MCF 10A (cell line): ENCODE results near the gene CHIT1. TPM values are rescaled to one million over a fixed set of nuclear protein-coding genes. Genes with fewer than 3 reads are reported as not detected.
"Not testable (repeated sequence)": the region's sequence is repeated elsewhere in the genome, so short reads cannot be mapped to it uniquely, and the experiment has no call there.

Experiments used
- BruUV-seq: library from RNA; stranded (reverse); fragments of 400-500 nt; replicated peaks from 2 replicates; lab custom pipeline; 2021; lab: Mats Ljungman, UMichigan
- CTCF ChIA-PET: fragments of 300-600 bp; sonication (Branson Sonifier 250); formaldehyde crosslinking; extraction: SDS; loops from one replicate; lab custom pipeline; 2021; ENCODE audit warnings: antibody characterized with exemption, inconsistent platforms; lab: Yijun Ruan, JAX
- POLR2A ChIA-PET: fragments of 300-600, 350-650 bp; sonication (Branson Sonifier 250); formaldehyde crosslinking; extraction: SDS; loops from one replicate; lab custom pipeline; 2020; ENCODE audit warnings: antibody characterized with exemption, inconsistent platforms; lab: Yijun Ruan, JAX
- DNase-seq: peaks from one replicate; pipeline ENCODE4 v3.0.0-alpha.2; 2018; ENCODE audit not compliant: unreplicated experiment
- H3K27ac Mint-ChIP-seq: one replicate; pipeline ENCODE4 v1.8.0; 2022; ENCODE audit warnings: mild to moderate bottlenecking, low read depth, mixed read lengths; ENCODE audit not compliant: unreplicated experiment
- H3K27me3 Mint-ChIP-seq: one replicate; pipeline ENCODE4 v1.8.0; 2022; ENCODE audit warnings: mixed read lengths; ENCODE audit not compliant: insufficient read depth, unreplicated experiment
- H3K36me3 Mint-ChIP-seq: one replicate; pipeline ENCODE4 v1.8.0; 2022; ENCODE audit warnings: mild to moderate bottlenecking, moderate library complexity, mixed read lengths; ENCODE audit not compliant: insufficient read depth, unreplicated experiment
- H3K4me1 Mint-ChIP-seq: one replicate; pipeline ENCODE4 v1.8.0; 2022; ENCODE audit warnings: mixed read lengths; ENCODE audit not compliant: insufficient read depth, unreplicated experiment
- H3K4me3 Mint-ChIP-seq: one replicate; pipeline ENCODE4 v1.8.0; 2022; ENCODE audit warnings: mild to moderate bottlenecking, moderate library complexity, mixed read lengths; ENCODE audit not compliant: unreplicated experiment
- H3K9me3 Mint-ChIP-seq: one replicate; pipeline ENCODE4 v1.8.0; 2022; ENCODE audit warnings: mixed read lengths; ENCODE audit not compliant: unreplicated experiment
- intact Hi-C: fragments of 100-400 bp; cut with micrococcal nuclease; formaldehyde crosslinking; loops from 2 replicates; pipeline ENCODE4 v1.14.1; 2022
- total RNA-seq: library from RNA; stranded (reverse); gene quantifications from 2 replicates; pipeline ENCODE4 v1.2.3, GENCODE V29; 2022
- TF ChIP-seq, protein P1 (sequence below): fragments of 200-600 bp; IDR thresholded peaks from one replicate; pipeline ENCODE4 v1.8.0; 2022; ENCODE audit warnings: antibody characterized with exemption, mild to moderate bottlenecking; ENCODE audit not compliant: unreplicated experiment

The CHIT1 gene
- total RNA-seq, 1 experiment from 2014 or later = not detected

DNA sequence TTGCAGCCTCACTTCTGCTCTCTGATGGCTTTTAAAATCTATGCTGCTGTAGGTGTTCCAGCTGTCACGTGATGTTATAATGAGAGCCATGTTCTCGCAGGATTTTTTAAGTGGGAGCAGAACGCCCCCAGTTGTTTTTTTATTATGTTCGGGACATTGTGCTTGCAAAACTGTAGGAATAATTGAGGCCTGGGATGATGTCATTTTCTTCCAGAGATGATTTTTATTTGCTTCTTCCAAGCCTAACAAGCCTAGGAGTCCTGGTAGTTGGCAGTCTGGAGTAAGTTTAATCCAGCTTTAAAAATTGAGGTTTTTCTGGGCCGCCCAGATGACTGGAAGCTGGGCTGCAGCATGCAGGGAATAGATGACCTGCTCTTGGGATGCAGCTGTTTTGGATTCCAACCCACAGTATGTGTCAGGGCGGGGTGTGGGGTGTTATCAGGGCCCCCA is 34.6 kb upstream of the CHIT1 start:
- intact Hi-C loops = no loop called here
- TF ChIP-seq, protein P1, sequence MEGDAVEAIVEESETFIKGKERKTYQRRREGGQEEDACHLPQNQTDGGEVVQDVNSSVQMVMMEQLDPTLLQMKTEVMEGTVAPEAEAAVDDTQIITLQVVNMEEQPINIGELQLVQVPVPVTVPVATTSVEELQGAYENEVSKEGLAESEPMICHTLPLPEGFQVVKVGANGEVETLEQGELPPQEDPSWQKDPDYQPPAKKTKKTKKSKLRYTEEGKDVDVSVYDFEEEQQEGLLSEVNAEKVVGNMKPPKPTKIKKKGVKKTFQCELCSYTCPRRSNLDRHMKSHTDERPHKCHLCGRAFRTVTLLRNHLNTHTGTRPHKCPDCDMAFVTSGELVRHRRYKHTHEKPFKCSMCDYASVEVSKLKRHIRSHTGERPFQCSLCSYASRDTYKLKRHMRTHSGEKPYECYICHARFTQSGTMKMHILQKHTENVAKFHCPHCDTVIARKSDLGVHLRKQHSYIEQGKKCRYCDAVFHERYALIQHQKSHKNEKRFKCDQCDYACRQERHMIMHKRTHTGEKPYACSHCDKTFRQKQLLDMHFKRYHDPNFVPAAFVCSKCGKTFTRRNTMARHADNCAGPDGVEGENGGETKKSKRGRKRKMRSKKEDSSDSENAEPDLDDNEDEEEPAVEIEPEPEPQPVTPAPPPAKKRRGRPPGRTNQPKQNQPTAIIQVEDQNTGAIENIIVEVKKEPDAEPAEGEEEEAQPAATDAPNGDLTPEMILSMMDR = no peak
- ChIA-PET POLR2A (interaction anchor here (0.7 to 1.1 kb wide), 2 partner anchors 9 to 239 kb away, joined by 3 read pairs; no protein-coding TSS in a partner anchor), CTCF (interaction anchor here (1.2 to 27.4 kb wide), 11 partner anchors 9 to 240 kb away, joined by 3 to 980 read pairs (median 6); no protein-coding TSS in a partner anchor)
- Mint-ChIP-seq H3K9me3 (no peaks in the 10 kb centered on the region), H3K36me3 (no peaks in the 10 kb centered on the region), H3K4me1 (peaks cover 12% of the 10 kb centered on the region), H3K4me3 (no peak overlapping the region), H3K27ac (no peak overlapping the region), H3K27me3 (peaks cover 47% of the 10 kb centered on the region)
- BruUV-seq = no TSS peak
- DNase-seq = no peak

DNA sequence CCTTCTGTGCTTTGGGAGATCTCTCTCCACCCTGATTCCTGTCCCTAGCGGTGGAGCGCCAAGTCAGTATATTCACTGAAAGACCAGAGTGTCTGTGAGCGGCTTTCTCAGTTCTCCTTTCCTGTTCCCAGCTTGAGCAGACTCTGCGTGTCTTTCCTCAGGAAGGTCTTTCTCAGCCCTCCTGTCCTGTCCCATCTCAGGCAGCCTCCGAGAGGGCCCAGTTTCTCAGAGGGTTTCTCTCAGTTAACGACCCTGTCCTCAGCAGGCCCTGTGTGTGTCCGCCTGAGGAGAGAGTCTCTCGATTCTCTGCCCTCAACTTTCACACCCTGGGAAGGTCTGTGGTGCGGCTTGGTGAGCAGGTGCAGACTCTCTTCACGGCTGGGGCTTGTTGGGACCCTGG is 34.0 kb upstream of the CHIT1 start:
- Mint-ChIP-seq H3K9me3 (no peaks in the 10 kb centered on the region), H3K27ac (no peak overlapping the region), H3K27me3 (peaks cover 52% of the 10 kb centered on the region), H3K4me3 (no peak overlapping the region), H3K36me3 (no peaks in the 10 kb centered on the region), H3K4me1 (peaks cover 12% of the 10 kb centered on the region)
- BruUV-seq = no TSS peak
- ChIA-PET POLR2A (interaction anchor here (1.2 kb wide), 1 partner anchor 198 kb away, joined by 3 read pairs; no protein-coding TSS in a partner anchor), CTCF (interaction anchor here (0.8 to 27.4 kb wide), 10 partner anchors 8 to 225 kb away, joined by 3 to 980 read pairs (median 5); no protein-coding TSS in a partner anchor)
- DNase-seq = no peak
- intact Hi-C loops = no loop called here
- TF ChIP-seq, protein P1 = no peak

DNA sequence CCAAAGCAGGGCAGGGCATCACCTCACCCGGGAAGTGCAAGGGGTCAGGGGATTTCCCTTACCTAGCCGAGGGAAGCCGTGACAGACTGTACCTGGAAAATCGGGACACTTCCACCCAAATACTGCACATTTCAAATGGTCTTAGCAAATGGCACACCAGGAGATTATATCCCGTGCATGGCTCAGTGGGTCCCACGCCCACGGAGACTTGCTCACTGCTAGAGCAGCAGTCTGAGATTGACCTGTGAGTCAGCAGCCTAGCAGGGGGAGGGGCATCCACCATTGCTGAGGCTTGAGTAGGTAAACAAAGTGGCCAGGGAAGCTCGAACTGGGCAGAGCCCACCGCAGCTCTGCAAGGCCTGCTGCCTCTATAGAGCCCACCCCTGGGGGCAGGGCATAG is 27.2 kb upstream of the CHIT1 start:
- POLR2A ChIA-PET, BruUV-seq, H3K4me3 Mint-ChIP-seq, DNase-seq, intact Hi-C loops, H3K27ac Mint-ChIP-seq, H3K36me3 Mint-ChIP-seq, H3K4me1 Mint-ChIP-seq: not testable (repeated sequence)
- Mint-ChIP-seq H3K27me3 (peaks cover 78% of the 10 kb centered on the region), H3K9me3 (peaks cover 14% of the 10 kb centered on the region)
- CTCF ChIA-PET = interaction anchor here (0.6 to 3.8 kb wide), 2 partner anchors 12 to 231 kb away, joined by 6 to 68 read pairs; no protein-coding TSS in a partner anchor

DNA sequence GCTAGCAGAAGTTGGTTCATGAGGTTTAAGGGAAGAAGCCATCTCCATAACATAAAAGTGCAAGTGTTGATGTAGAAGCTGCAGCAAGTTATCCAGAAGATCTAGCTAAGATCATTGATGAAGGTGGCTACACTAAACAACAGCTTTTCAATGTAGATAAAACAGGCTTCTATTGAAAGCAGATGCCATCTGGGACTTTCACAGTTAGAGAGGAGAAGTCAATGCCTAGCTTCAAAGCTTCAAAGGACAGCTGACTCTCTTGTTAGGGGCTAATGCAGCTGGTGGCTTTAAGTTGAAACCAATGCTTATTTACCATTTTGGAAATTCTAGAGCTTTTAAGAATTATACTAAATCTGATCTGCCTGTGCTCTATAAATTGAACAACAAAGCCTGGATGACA is 25.3 kb upstream of the CHIT1 start:
- H3K27ac Mint-ChIP-seq, DNase-seq, intact Hi-C loops, H3K4me1 Mint-ChIP-seq, H3K4me3 Mint-ChIP-seq, H3K36me3 Mint-ChIP-seq, BruUV-seq: not testable (repeated sequence)
- ChIA-PET POLR2A (interaction anchor here (0.6 to 1.6 kb wide), 3 partner anchors 8 to 12 kb away, joined by 3 to 4 read pairs (median 3); no protein-coding TSS in a partner anchor), CTCF (interaction anchor here (0.9 to 3.8 kb wide), 7 partner anchors 10 to 216 kb away, joined by 4 to 68 read pairs (median 5); no protein-coding TSS in a partner anchor)
- Mint-ChIP-seq H3K27me3 (peaks cover 70% of the 10 kb centered on the region), H3K9me3 (peaks cover 14% of the 10 kb centered on the region)

DNA sequence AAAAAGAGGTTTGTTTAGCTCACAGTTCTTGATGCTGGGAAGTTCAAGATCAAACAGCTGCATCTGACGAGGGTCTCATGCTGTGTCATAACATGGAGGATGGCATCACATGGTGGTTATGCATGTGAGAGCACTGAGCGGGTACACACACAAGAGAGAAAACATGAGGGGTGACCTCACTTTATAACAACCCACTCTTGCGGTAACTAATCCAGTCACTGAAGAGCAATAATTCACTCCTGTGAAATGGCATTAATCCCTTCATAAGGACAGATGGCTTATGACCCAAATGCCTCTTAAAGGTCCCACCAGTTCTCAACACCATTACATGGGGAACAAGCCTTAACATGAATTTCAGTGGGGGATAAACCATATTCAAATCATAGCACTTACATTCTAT is 23.2 kb upstream of the CHIT1 start:
- no peak overlapping the region for H3K27ac Mint-ChIP-seq
- H3K4me1 Mint-ChIP-seq = peaks cover 7% of the 10 kb centered on the region
- CTCF ChIA-PET = interaction anchor here (0.8 to 3.1 kb wide), 4 partner anchors 17 to 533 kb away, joined by 3 to 63 read pairs (median 4); no protein-coding TSS in a partner anchor
- intact Hi-C loops = no loop called here
- no peak for DNase-seq
- peaks cover 14% of the 10 kb centered on the region for H3K9me3 Mint-ChIP-seq
- no peak overlapping the region for H3K4me3 Mint-ChIP-seq
- peaks cover 79% of the 10 kb centered on the region for H3K27me3 Mint-ChIP-seq
- no TSS peak for BruUV-seq
- H3K36me3 Mint-ChIP-seq = no peaks in the 10 kb centered on the region
- TF ChIP-seq, protein P1 = no peak
- POLR2A ChIA-PET = interaction anchor here (0.6 to 1.1 kb wide), 4 partner anchors 121 to 223 kb away, joined by 3 to 4 read pairs (median 4); no protein-coding TSS in a partner anchor
